ENCODE data around the gene CRK. TPM values are rescaled to one million over a fixed set of nuclear protein-coding genes. Genes with fewer than 3 reads are reported as not detected.
"Not testable (repeated sequence)": the region's sequence is repeated elsewhere in the genome, so short reads cannot be mapped to it uniquely, and the experiment has no call there.

CRK gene
- total and polyA plus RNA-seq, 2 donors = 26.6 to 27.9 TPM

GRCh38 chr17:1413281-1413791, 42.7 kb downstream of the CRK start:
- DNase-seq (ENCODE audit: low read depth in 6 of 9, low spot score in 9 of 9) = no peak
- H3K4me3 ChIP-seq (ENCODE audit: low read length in 2 of 2) = no peak overlapping the region
- no peaks in the 10 kb centered on the region for H3K4me1 ChIP-seq (ENCODE audit: control insufficient read depth in 2 of 2, insufficient read depth in 2 of 2, low read length in 2 of 2)
- H3K9me3 ChIP-seq (ENCODE audit: control insufficient read depth in 2 of 2, insufficient read depth in 1 of 2, low read length in 1 of 2) = no peaks in the 10 kb centered on the region
- no peak overlapping the region for H3K27ac ChIP-seq (ENCODE audit: low read depth in 1 of 2, low read length in 1 of 2)
- 77% methylated on average over 6 of the region's 6 CpGs for WGBS
- H3K36me3 ChIP-seq (ENCODE audit: control insufficient read depth in 2 of 2, insufficient read depth in 2 of 2, low read length in 1 of 2) = peaks cover 6 to 14% of the 10 kb centered on the region in 2 donors
- no peaks in the 10 kb centered on the region for H3K27me3 ChIP-seq (ENCODE audit: control insufficient read depth in 2 of 2, insufficient read depth in 1 of 2, low read length in 1 of 2)

- H3K4me3 ChIP-seq (ENCODE audit: low read length in 2 of 2) = no peak overlapping the region
- H3K27ac ChIP-seq (ENCODE audit: low read depth in 1 of 2, low read length in 1 of 2) = no peak overlapping the region
- DNase-seq (ENCODE audit: low read depth in 6 of 9, low spot score in 9 of 9) = no peak
- peaks cover 0 to 9% of the 10 kb centered on the region in 2 donors for H3K36me3 ChIP-seq (ENCODE audit: control insufficient read depth in 2 of 2, insufficient read depth in 2 of 2, low read length in 1 of 2)
- H3K9me3 ChIP-seq (ENCODE audit: control insufficient read depth in 2 of 2, insufficient read depth in 1 of 2, low read length in 1 of 2) = no peaks in the 10 kb centered on the region
- no peaks in the 10 kb centered on the region for H3K4me1 ChIP-seq (ENCODE audit: control insufficient read depth in 2 of 2, insufficient read depth in 2 of 2, low read length in 2 of 2)
- WGBS = 93% methylated on average over 27 of the region's 27 CpGs
- no peaks in the 10 kb centered on the region for H3K27me3 ChIP-seq (ENCODE audit: control insufficient read depth in 2 of 2, insufficient read depth in 1 of 2, low read length in 1 of 2)
These were observed 43.6 kb downstream of the CRK start for GRCh38 chr17:1412185-1413110.

- no peak overlapping the region for H3K27ac ChIP-seq (ENCODE audit: low read depth in 1 of 2, low read length in 1 of 2)
- H3K9me3 ChIP-seq (ENCODE audit: control insufficient read depth in 2 of 2, insufficient read depth in 1 of 2, low read length in 1 of 2) = peaks cover 0 to 7% of the 10 kb centered on the region in 2 donors
- H3K4me3 ChIP-seq (ENCODE audit: low read length in 2 of 2) = no peak overlapping the region
- no peaks in the 10 kb centered on the region for H3K27me3 ChIP-seq (ENCODE audit: control insufficient read depth in 2 of 2, insufficient read depth in 1 of 2, low read length in 1 of 2)
- DNase-seq (ENCODE audit: low read depth in 6 of 9, low spot score in 9 of 9) = no peak
- H3K36me3 ChIP-seq (ENCODE audit: control insufficient read depth in 2 of 2, insufficient read depth in 2 of 2, low read length in 1 of 2) = no peaks in the 10 kb centered on the region
- WGBS = 98% methylated on average over 4 of the region's 4 CpGs
- peaks cover 8 to 16% of the 10 kb centered on the region in 2 donors for H3K4me1 ChIP-seq (ENCODE audit: control insufficient read depth in 2 of 2, insufficient read depth in 2 of 2, low read length in 2 of 2)
These were observed 53.8 kb downstream of the CRK start for GRCh38 chr17:1402262-1402586.

- Histone ChIP-seq H3K27ac (ENCODE audit: low read depth in 1 of 2, low read length in 1 of 2) (peak within 1 kb of the TSS; percentile 94 to 98), H3K36me3 (ENCODE audit: control insufficient read depth in 2 of 2, insufficient read depth in 2 of 2, low read length in 1 of 2) (peaks cover 7 to 13% of the 10 kb centered on the region in 2 donors), H3K4me3 (ENCODE audit: low read length in 2 of 2) (peak within 1 kb of the TSS; percentile 74 to 100), H3K4me1 (ENCODE audit: control insufficient read depth in 2 of 2, insufficient read depth in 2 of 2, low read length in 2 of 2) (peaks cover 12 to 21% of the 10 kb centered on the region in 2 donors), H3K9me3 (ENCODE audit: control insufficient read depth in 2 of 2, insufficient read depth in 1 of 2, low read length in 1 of 2) (peaks cover 0 to 7% of the 10 kb centered on the region in 2 donors), H3K27me3 (ENCODE audit: control insufficient read depth in 2 of 2, insufficient read depth in 1 of 2, low read length in 1 of 2) (no peaks in the 10 kb centered on the region)
- DNase-seq (ENCODE audit: low read depth in 6 of 9, low spot score in 9 of 9) = peak; percentile 83 to 97 (median 92)
- under 1% methylated on average over 82 of the region's 82 CpGs for WGBS
These were observed 56.1 kb downstream of the CRK start, which contains the start of gene YWHAE for GRCh38 chr17:1399679-1400512. Gene YWHAE (minus strand): TSS chr17:1400222. CDS start chr17:1400110, 112 bp downstream.

- peak in 5 of 9 donors; percentile 15 to 56 (median 34) for DNase-seq (ENCODE audit: low read depth in 6 of 9, low spot score in 9 of 9)
- under 1% methylated on average over 41 of the region's 41 CpGs for WGBS
- H3K4me1 ChIP-seq (ENCODE audit: control insufficient read depth in 2 of 2, insufficient read depth in 2 of 2, low read length in 2 of 2) = peaks cover 15 to 26% of the 10 kb centered on the region in 2 donors
These were observed 56.9 kb downstream of the CRK start for GRCh38 chr17:1398931-1399678.

GRCh38 chr17:1398028-1398427, 58.0 kb downstream of the CRK start:
- H3K27me3 ChIP-seq (ENCODE audit: control insufficient read depth in 2 of 2, insufficient read depth in 1 of 2, low read length in 1 of 2) = no peaks in the 10 kb centered on the region
- peak overlapping the region; percentile 74 to 100 for H3K4me3 ChIP-seq (ENCODE audit: low read length in 2 of 2)
- WGBS = 1% methylated on average over 2 of the region's 2 CpGs
- peaks cover 15 to 29% of the 10 kb centered on the region in 2 donors for H3K4me1 ChIP-seq (ENCODE audit: control insufficient read depth in 2 of 2, insufficient read depth in 2 of 2, low read length in 2 of 2)
- H3K36me3 ChIP-seq (ENCODE audit: control insufficient read depth in 2 of 2, insufficient read depth in 2 of 2, low read length in 1 of 2) = peaks cover 11 to 20% of the 10 kb centered on the region in 2 donors
- H3K27ac ChIP-seq (ENCODE audit: low read depth in 1 of 2, low read length in 1 of 2) = peak overlapping the region in 1 of 2 donors; percentile 36
- H3K9me3 ChIP-seq (ENCODE audit: control insufficient read depth in 2 of 2, insufficient read depth in 1 of 2, low read length in 1 of 2) = peaks cover 0 to 4% of the 10 kb centered on the region in 2 donors
- DNase-seq (ENCODE audit: low read depth in 6 of 9, low spot score in 9 of 9) = peak in 1 of 9 donors; percentile 31

More at GRCh38 chr17:1398931-1399678, 56.9 kb downstream of the CRK start:
- peaks cover 7 to 16% of the 10 kb centered on the region in 2 donors for H3K36me3 ChIP-seq (ENCODE audit: control insufficient read depth in 2 of 2, insufficient read depth in 2 of 2, low read length in 1 of 2)
- peak overlapping the region; percentile 74 to 100 for H3K4me3 ChIP-seq (ENCODE audit: low read length in 2 of 2)
- no peaks in the 10 kb centered on the region for H3K27me3 ChIP-seq (ENCODE audit: control insufficient read depth in 2 of 2, insufficient read depth in 1 of 2, low read length in 1 of 2)
- peaks cover 0 to 6% of the 10 kb centered on the region in 2 donors for H3K9me3 ChIP-seq (ENCODE audit: control insufficient read depth in 2 of 2, insufficient read depth in 1 of 2, low read length in 1 of 2)
- peak overlapping the region; percentile 94 to 98 for H3K27ac ChIP-seq (ENCODE audit: low read depth in 1 of 2, low read length in 1 of 2)

GRCh38 chr17:1395876-1396665, 60.0 kb downstream of the CRK start:
- not testable (repeated sequence) for H3K27me3 ChIP-seq (ENCODE audit: control insufficient read depth in 2 of 2, insufficient read depth in 1 of 2, low read length in 1 of 2); H3K9me3 ChIP-seq (ENCODE audit: control insufficient read depth in 2 of 2, insufficient read depth in 1 of 2, low read length in 1 of 2); H3K27ac ChIP-seq (ENCODE audit: low read depth in 1 of 2, low read length in 1 of 2); H3K4me3 ChIP-seq (ENCODE audit: low read length in 2 of 2); DNase-seq (ENCODE audit: low read depth in 6 of 9, low spot score in 9 of 9)
- H3K36me3 ChIP-seq (ENCODE audit: control insufficient read depth in 2 of 2, insufficient read depth in 2 of 2, low read length in 1 of 2) = peaks cover 11 to 32% of the 10 kb centered on the region in 2 donors
- WGBS = 98% methylated on average over 26 of the region's 26 CpGs
- peaks cover 15 to 37% of the 10 kb centered on the region in 2 donors for H3K4me1 ChIP-seq (ENCODE audit: control insufficient read depth in 2 of 2, insufficient read depth in 2 of 2, low read length in 2 of 2)

- DNase-seq (ENCODE audit: low read depth in 6 of 9, low spot score in 9 of 9) = no peak
- 98% methylated on average over 9 of the region's 9 CpGs for WGBS
- H3K27me3 ChIP-seq (ENCODE audit: control insufficient read depth in 2 of 2, insufficient read depth in 1 of 2, low read length in 1 of 2) = no peaks in the 10 kb centered on the region
- H3K27ac ChIP-seq (ENCODE audit: low read depth in 1 of 2, low read length in 1 of 2) = no peak overlapping the region
- H3K36me3 ChIP-seq (ENCODE audit: control insufficient read depth in 2 of 2, insufficient read depth in 2 of 2, low read length in 1 of 2) = peaks cover 11 to 36% of the 10 kb centered on the region in 2 donors
- peaks cover 3 to 17% of the 10 kb centered on the region in 2 donors for H3K4me1 ChIP-seq (ENCODE audit: control insufficient read depth in 2 of 2, insufficient read depth in 2 of 2, low read length in 2 of 2)
- no peaks in the 10 kb centered on the region for H3K9me3 ChIP-seq (ENCODE audit: control insufficient read depth in 2 of 2, insufficient read depth in 1 of 2, low read length in 1 of 2)
- H3K4me3 ChIP-seq (ENCODE audit: low read length in 2 of 2) = no peak overlapping the region
These were observed 64.5 kb downstream of the CRK start for GRCh38 chr17:1391577-1391976.
